Activated CD4-positive, CD25-positive, alpha-beta regulatory T cell (primary cell): ENCODE results near the gene IQCN.
A peak's percentile ranks its signal among the peaks of the same experiment; 100 is the strongest.
"Not testable (repeated sequence)": the region's sequence is repeated elsewhere in the genome, so short reads cannot be mapped to it uniquely, and the experiment has no call there.

Experiments used
- DNase-seq, 4 experiments: peaks; one replicate each; lab custom pipeline; 2025; lab: John Stamatoyannopoulos, UW

IQCN gene

GRCh38 chr19:18214779-18215433 is 59.3 kb downstream of the IQCN start:
- DNase-seq, result no peak

GRCh38 chr19:18211683-18212082 is 62.6 kb downstream of the IQCN start:
- no peak for DNase-seq

- not testable (repeated sequence) for DNase-seq
Observed at GRCh38 chr19:18209912-18210311, 64.3 kb downstream of the IQCN start.

GRCh38 chr19:18208098-18208951 is 65.9 kb downstream of the IQCN start:
- peak in 3 of 4 experiments; percentile 19 to 36 (median 22) for DNase-seq
